Measurements from ENCODE around the gene FLRT1.

Gene FLRT1

GRCh38 chr11:64023712-64024710, 11.7 kb upstream of the FLRT1 start:
- H3K4me1 ChIP-seq (ENCODE audit: control insufficient read depth, insufficient read depth, low read length) = peaks cover 39% of the 10 kb centered on the region
- WGBS, 2 experiments = 77 to 78% methylated on average over 20 of the region's 20 CpGs
- H3K27me3 ChIP-seq (ENCODE audit: control insufficient read depth, insufficient read depth, low read length, poor library complexity, severe bottlenecking) = peaks cover 3% of the 10 kb centered on the region
- no peaks in the 10 kb centered on the region for H3K36me3 ChIP-seq (ENCODE audit: control insufficient read depth, insufficient read depth, low read length)
- no peaks in the 10 kb centered on the region for H3K9me3 ChIP-seq (ENCODE audit: control insufficient read depth, low read length)
- H3K4me3 ChIP-seq (ENCODE audit: insufficient read depth, low read depth, low read length) = no peak overlapping the region
- H3K27ac ChIP-seq (ENCODE audit: insufficient read depth, low read depth, low read length, poor library complexity, severe bottlenecking) = no peak overlapping the region

- WGBS, 2 experiments = 32 to 36% methylated on average over 4 of the region's 4 CpGs
- Histone ChIP-seq H3K4me1 (ENCODE audit: control insufficient read depth, insufficient read depth, low read length) (peaks cover 50% of the 10 kb centered on the region), H3K27ac (ENCODE audit: insufficient read depth, low read depth, low read length, poor library complexity, severe bottlenecking) (no peak overlapping the region)
Observed at GRCh38 chr11:64025205-64025604, 10.5 kb upstream of the FLRT1 start.

GRCh38 chr11:64026575-64027205, 9.0 kb upstream of the FLRT1 start:
- 90 to 94% methylated on average over 7 of the region's 7 CpGs for WGBS, 2 experiments
- Histone ChIP-seq H3K36me3 (ENCODE audit: control insufficient read depth, insufficient read depth, low read length) (no peaks in the 10 kb centered on the region), H3K27me3 (ENCODE audit: control insufficient read depth, insufficient read depth, low read length, poor library complexity, severe bottlenecking) (peaks cover 13% of the 10 kb centered on the region), H3K4me3 (ENCODE audit: insufficient read depth, low read depth, low read length) (no peak overlapping the region), H3K4me1 (ENCODE audit: control insufficient read depth, insufficient read depth, low read length) (peaks cover 42% of the 10 kb centered on the region), H3K9me3 (ENCODE audit: control insufficient read depth, low read length) (no peaks in the 10 kb centered on the region), H3K27ac (ENCODE audit: insufficient read depth, low read depth, low read length, poor library complexity, severe bottlenecking) (no peak overlapping the region)

More at GRCh38 chr11:64025205-64025604, 10.5 kb upstream of the FLRT1 start:
- H3K27me3 ChIP-seq (ENCODE audit: control insufficient read depth, insufficient read depth, low read length, poor library complexity, severe bottlenecking) = peaks cover 5% of the 10 kb centered on the region
- no peaks in the 10 kb centered on the region for H3K9me3 ChIP-seq (ENCODE audit: control insufficient read depth, low read length)
- no peaks in the 10 kb centered on the region for H3K36me3 ChIP-seq (ENCODE audit: control insufficient read depth, insufficient read depth, low read length)
- H3K4me3 ChIP-seq (ENCODE audit: insufficient read depth, low read depth, low read length) = no peak overlapping the region

- Histone ChIP-seq H3K4me1 (ENCODE audit: control insufficient read depth, insufficient read depth, low read length) (peaks cover 42% of the 10 kb centered on the region), H3K27ac (ENCODE audit: insufficient read depth, low read depth, low read length, poor library complexity, severe bottlenecking) (peak overlapping the region; percentile 60), H3K27me3 (ENCODE audit: control insufficient read depth, insufficient read depth, low read length, poor library complexity, severe bottlenecking) (peaks cover 13% of the 10 kb centered on the region), H3K9me3 (ENCODE audit: control insufficient read depth, low read length) (no peaks in the 10 kb centered on the region), H3K36me3 (ENCODE audit: control insufficient read depth, insufficient read depth, low read length) (no peaks in the 10 kb centered on the region), H3K4me3 (ENCODE audit: insufficient read depth, low read depth, low read length) (no peak overlapping the region)
- WGBS, 2 experiments = 55 to 60% methylated on average over 20 of the region's 20 CpGs
Observed at GRCh38 chr11:64027651-64028397, 7.9 kb upstream of the FLRT1 start.

GRCh38 chr11:64028398-64029115, 7.2 kb upstream of the FLRT1 start:
- 11 to 14% methylated on average over 22 of the region's 22 CpGs for WGBS, 2 experiments
- Histone ChIP-seq H3K4me3 (ENCODE audit: insufficient read depth, low read depth, low read length) (no peak overlapping the region), H3K9me3 (ENCODE audit: control insufficient read depth, low read length) (no peaks in the 10 kb centered on the region), H3K4me1 (ENCODE audit: control insufficient read depth, insufficient read depth, low read length) (peaks cover 40% of the 10 kb centered on the region), H3K27ac (ENCODE audit: insufficient read depth, low read depth, low read length, poor library complexity, severe bottlenecking) (peak overlapping the region; percentile 60), H3K27me3 (ENCODE audit: control insufficient read depth, insufficient read depth, low read length, poor library complexity, severe bottlenecking) (peaks cover 17% of the 10 kb centered on the region), H3K36me3 (ENCODE audit: control insufficient read depth, insufficient read depth, low read length) (no peaks in the 10 kb centered on the region)

GRCh38 chr11:64029773-64030172, 6.0 kb upstream of the FLRT1 start:
- H3K27me3 ChIP-seq (ENCODE audit: control insufficient read depth, insufficient read depth, low read length, poor library complexity, severe bottlenecking) = peaks cover 27% of the 10 kb centered on the region
- H3K9me3 ChIP-seq (ENCODE audit: control insufficient read depth, low read length) = no peaks in the 10 kb centered on the region
- no peak overlapping the region for H3K27ac ChIP-seq (ENCODE audit: insufficient read depth, low read depth, low read length, poor library complexity, severe bottlenecking)
- WGBS, 2 experiments = 66 to 71% methylated on average over 8 of the region's 8 CpGs
- H3K36me3 ChIP-seq (ENCODE audit: control insufficient read depth, insufficient read depth, low read length) = no peaks in the 10 kb centered on the region
- H3K4me1 ChIP-seq (ENCODE audit: control insufficient read depth, insufficient read depth, low read length) = peaks cover 37% of the 10 kb centered on the region
- no peak overlapping the region for H3K4me3 ChIP-seq (ENCODE audit: insufficient read depth, low read depth, low read length)

- peaks cover 37% of the 10 kb centered on the region for H3K27me3 ChIP-seq (ENCODE audit: control insufficient read depth, insufficient read depth, low read length, poor library complexity, severe bottlenecking)
- no peaks in the 10 kb centered on the region for H3K36me3 ChIP-seq (ENCODE audit: control insufficient read depth, insufficient read depth, low read length)
- 87 to 89% methylated on average over 3 of the region's 3 CpGs for WGBS, 2 experiments
- peaks cover 41% of the 10 kb centered on the region for H3K4me1 ChIP-seq (ENCODE audit: control insufficient read depth, insufficient read depth, low read length)
- no peak overlapping the region for H3K27ac ChIP-seq (ENCODE audit: insufficient read depth, low read depth, low read length, poor library complexity, severe bottlenecking)
- no peaks in the 10 kb centered on the region for H3K9me3 ChIP-seq (ENCODE audit: control insufficient read depth, low read length)
- H3K4me3 ChIP-seq (ENCODE audit: insufficient read depth, low read depth, low read length) = no peak overlapping the region
Observed at GRCh38 chr11:64031001-64031400, 4.7 kb upstream of the FLRT1 start.

- WGBS, 2 experiments = 89 to 93% methylated on average over 4 of the region's 4 CpGs
- Histone ChIP-seq H3K27me3 (ENCODE audit: control insufficient read depth, insufficient read depth, low read length, poor library complexity, severe bottlenecking) (peaks cover 48% of the 10 kb centered on the region), H3K27ac (ENCODE audit: insufficient read depth, low read depth, low read length, poor library complexity, severe bottlenecking) (no peak overlapping the region), H3K4me1 (ENCODE audit: control insufficient read depth, insufficient read depth, low read length) (peaks cover 47% of the 10 kb centered on the region), H3K9me3 (ENCODE audit: control insufficient read depth, low read length) (no peaks in the 10 kb centered on the region), H3K4me3 (ENCODE audit: insufficient read depth, low read depth, low read length) (no peak overlapping the region), H3K36me3 (ENCODE audit: control insufficient read depth, insufficient read depth, low read length) (no peaks in the 10 kb centered on the region)
Observed at GRCh38 chr11:64032050-64032449, 3.7 kb upstream of the FLRT1 start.

GRCh38 chr11:64034411-64034811, 1.3 kb upstream of the FLRT1 start:
- WGBS, 2 experiments = 47 to 48% methylated on average over 9 of the region's 9 CpGs
- Histone ChIP-seq H3K36me3 (ENCODE audit: control insufficient read depth, insufficient read depth, low read length) (no peaks in the 10 kb centered on the region), H3K4me3 (ENCODE audit: insufficient read depth, low read depth, low read length) (no peak overlapping the region), H3K9me3 (ENCODE audit: control insufficient read depth, low read length) (no peaks in the 10 kb centered on the region), H3K27ac (ENCODE audit: insufficient read depth, low read depth, low read length, poor library complexity, severe bottlenecking) (no peak overlapping the region), H3K4me1 (ENCODE audit: control insufficient read depth, insufficient read depth, low read length) (peaks cover 27% of the 10 kb centered on the region), H3K27me3 (ENCODE audit: control insufficient read depth, insufficient read depth, low read length, poor library complexity, severe bottlenecking) (peaks cover 65% of the 10 kb centered on the region)

Measured in ectodermal cell (in vitro differentiated cells).